WERI-Rb-1 (cell line): ENCODE measurements around the gene LSM14B.
"Not testable (repeated sequence)": the region's sequence is repeated elsewhere in the genome, so short reads cannot be mapped to it uniquely, and the experiment has no call there.

Source experiments
- DNase-seq: peaks from one replicate; pipeline ENCODE4 v3.0.0-alpha.2; 2020
- H3K27ac ChIP-seq: fragments of 250-450 bp; sonication (Bioruptor Pico); 2 replicates; pipeline ENCODE4 v1.5.1; 2020; ENCODE audit warnings: mild to moderate bottlenecking, moderate library complexity
- H3K27me3 ChIP-seq: fragments of 250-450 bp; sonication (Bioruptor Pico); 2 replicates; pipeline ENCODE4 v1.5.1; 2021; ENCODE audit warnings: mild to moderate bottlenecking, low read depth, moderate library complexity; ENCODE audit not compliant: insufficient read depth, severe bottlenecking
- H3K36me3 ChIP-seq: fragments of 250-450 bp; sonication (Bioruptor Pico); 2 replicates; pipeline ENCODE4 v1.5.1; 2020; ENCODE audit warnings: mild to moderate bottlenecking, moderate library complexity
- H3K4me3 ChIP-seq: 2 replicates; pipeline ENCODE4 v1.5.1; 2011; ENCODE audit warnings: low read depth, mild to moderate bottlenecking, control low read depth, low read length
- H3K9me3 ChIP-seq: fragments of 250-450 bp; sonication (Bioruptor Pico); 2 replicates; pipeline ENCODE4 v1.5.1; 2021; ENCODE audit warnings: mild to moderate bottlenecking, moderate library complexity; ENCODE audit not compliant: severe bottlenecking
- CTCF ChIP-seq: IDR thresholded peaks from 2 replicates; pipeline ENCODE4 v1.5.1; 2011; ENCODE audit warnings: low read depth, mild to moderate bottlenecking, control low read depth, inconsistent platforms, low read length

The LSM14B gene

GRCh38 chr20:62104791-62105345, 17.4 kb upstream of the LSM14B start:
- Histone ChIP-seq H3K36me3 (no peaks in the 10 kb centered on the region), H3K4me3 (no peak overlapping the region), H3K27me3 (no peaks in the 10 kb centered on the region), H3K9me3 (peaks cover 28% of the 10 kb centered on the region), H3K27ac (no peak overlapping the region)
- no peak for TF ChIP-seq CTCF
- no peak for DNase-seq

DNA sequence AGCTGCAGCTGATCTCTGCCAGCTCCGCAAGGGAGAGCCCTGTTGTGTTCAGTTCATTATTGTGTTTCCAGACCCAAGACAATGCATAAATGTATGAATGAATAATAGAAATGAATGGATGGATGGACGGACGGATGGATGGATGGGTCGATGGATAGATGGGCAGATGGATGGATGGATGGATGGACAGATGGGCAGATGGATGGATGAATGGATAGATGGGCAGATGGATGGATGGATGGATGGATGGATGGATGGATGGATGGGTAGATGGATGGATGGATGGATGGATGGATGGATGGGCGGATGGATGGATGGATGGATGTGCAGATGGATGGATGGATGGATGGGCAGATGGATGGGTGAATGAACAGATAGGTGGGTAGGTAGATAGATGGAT, 16.7 kb upstream of the LSM14B start:
- no peaks in the 10 kb centered on the region for H3K27me3 ChIP-seq
- no peak overlapping the region for H3K27ac ChIP-seq
- no peak for DNase-seq
- peaks cover 33% of the 10 kb centered on the region for H3K9me3 ChIP-seq
- no peaks in the 10 kb centered on the region for H3K36me3 ChIP-seq
- no peak overlapping the region for H3K4me3 ChIP-seq
- TF ChIP-seq CTCF = no peak

DNA sequence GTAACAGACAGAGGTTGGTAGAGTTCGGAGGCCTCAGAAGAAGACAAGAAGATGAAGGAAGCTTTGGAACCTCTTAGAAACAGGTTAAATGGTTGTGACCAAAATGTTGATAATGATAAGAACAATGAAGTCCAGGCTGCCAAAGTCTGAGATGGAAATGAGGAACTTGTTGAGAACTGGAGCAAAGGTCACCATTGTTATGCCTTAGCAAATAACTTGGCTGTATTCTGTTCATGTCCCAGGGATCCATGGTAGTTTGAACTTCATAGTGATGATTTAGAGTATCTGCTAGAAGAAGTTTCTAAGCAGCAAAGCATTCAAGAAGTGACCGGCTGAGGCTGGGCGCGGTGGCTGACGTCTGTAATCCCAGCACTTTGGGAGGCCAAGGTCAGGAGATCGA, 11.1 kb upstream of the LSM14B start:
- H3K9me3 ChIP-seq = peaks cover 49% of the 10 kb centered on the region
- H3K27ac ChIP-seq = no peak overlapping the region
- no peak for TF ChIP-seq CTCF
- no peak overlapping the region for H3K4me3 ChIP-seq
- no peak for DNase-seq
- H3K27me3 ChIP-seq = no peaks in the 10 kb centered on the region
- H3K36me3 ChIP-seq = no peaks in the 10 kb centered on the region

GRCh38 chr20:62112368-62112767, 9.9 kb upstream of the LSM14B start:
- peaks cover 42% of the 10 kb centered on the region for H3K9me3 ChIP-seq
- no peaks in the 10 kb centered on the region for H3K27me3 ChIP-seq
- no peak for TF ChIP-seq CTCF
- no peak overlapping the region for H3K4me3 ChIP-seq
- no peaks in the 10 kb centered on the region for H3K36me3 ChIP-seq
- H3K27ac ChIP-seq = no peak overlapping the region
- no peak for DNase-seq

DNA sequence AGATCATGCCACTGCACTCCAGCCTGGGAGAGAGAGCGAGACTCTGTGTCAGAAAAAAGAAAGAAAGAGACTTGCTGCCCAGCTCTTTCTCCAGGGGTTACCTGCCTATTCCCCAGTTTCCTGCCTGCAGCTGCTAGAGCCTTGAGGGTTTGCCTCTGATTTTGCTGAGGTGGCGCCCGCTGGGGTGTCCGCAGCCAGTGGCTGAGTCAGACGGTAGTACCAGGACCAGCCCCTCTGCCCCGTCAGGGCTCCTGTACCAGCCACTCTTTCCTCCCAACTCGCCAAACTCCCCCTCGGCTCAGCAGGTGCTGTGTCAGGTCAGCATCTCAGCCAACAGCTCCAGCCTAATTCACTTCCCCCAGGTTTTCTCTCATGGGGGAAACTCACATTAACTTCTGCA, 7.4 kb upstream of the LSM14B start:
- no peaks in the 10 kb centered on the region for H3K27me3 ChIP-seq
- H3K9me3 ChIP-seq = peaks cover 22% of the 10 kb centered on the region
- no peak for TF ChIP-seq CTCF
- DNase-seq = no peak
- H3K4me3 ChIP-seq = no peak overlapping the region
- H3K27ac ChIP-seq = no peak overlapping the region
- no peaks in the 10 kb centered on the region for H3K36me3 ChIP-seq

DNA sequence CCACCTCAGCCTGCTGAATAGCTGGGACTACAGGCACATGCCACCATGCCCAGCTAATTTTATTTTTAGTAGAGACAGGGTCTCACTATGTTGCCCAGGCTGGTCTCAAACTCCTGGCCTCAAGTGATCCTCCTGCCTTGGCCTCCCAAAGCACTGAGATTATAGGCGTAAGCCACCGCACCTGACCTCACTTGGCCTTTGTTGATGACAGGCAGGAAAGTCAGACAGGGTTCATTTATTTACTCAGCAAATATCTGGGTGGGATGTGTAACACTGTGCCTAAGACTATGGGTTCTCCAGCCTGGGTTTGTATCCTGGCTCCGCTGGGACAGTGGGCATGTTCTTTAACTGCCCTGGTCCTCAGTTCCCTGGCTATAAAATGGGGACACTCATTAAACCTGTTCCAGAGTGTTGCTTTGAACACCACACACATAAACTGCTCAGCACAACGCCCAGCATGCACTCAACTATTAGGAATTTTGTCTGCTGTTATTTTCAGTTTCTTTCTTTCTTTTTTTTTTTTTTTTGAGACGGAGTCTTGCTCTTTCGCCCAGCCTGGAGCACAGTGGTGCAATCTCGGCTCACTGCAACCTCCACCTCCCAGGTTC, 6.4 kb upstream of the LSM14B start:
- H3K36me3 ChIP-seq, H3K27ac ChIP-seq: not testable (repeated sequence)

More for the DNA sequence above, 6.4 kb upstream of the LSM14B start:
- H3K27me3 ChIP-seq, H3K4me3 ChIP-seq, DNase-seq: not testable (repeated sequence)
- H3K9me3 ChIP-seq = peaks cover 15% of the 10 kb centered on the region
